HL-60 (cell line): ENCODE measurements around the gene DGCR8.

Source experiments
- CTCF ChIP-seq: IDR thresholded peaks from one replicate; pipeline ENCODE4 v1.5.1; 2011; ENCODE audit warnings: low read length, control low read depth, inconsistent platforms; ENCODE audit not compliant: insufficient read depth
- POLR2AphosphoS5 ChIP-seq: IDR thresholded peaks from 2 replicates; pipeline ENCODE4 v1.6.1; 2012; ENCODE audit warnings: low read depth
- REST ChIP-seq: IDR thresholded peaks from 2 replicates; pipeline ENCODE4 v1.6.1; 2012; ENCODE audit warnings: low read depth; ENCODE audit not compliant: insufficient replicate concordance

- TF ChIP-seq CTCF, result no peak
- TF ChIP-seq POLR2AphosphoS5, result no peak
- TF ChIP-seq REST, result no peak
These were observed 28.1 kb upstream of the DGCR8 start for GRCh38 chr22:20051927-20052308.
